GM12878 (cell line): Measurements from ENCODE around the gene HMCN1. TPM values are rescaled to one million over a fixed set of nuclear protein-coding genes. Genes with fewer than 3 reads are reported as not detected.

ENCODE experiments used
- BMI1 ChIP-seq: fragments of 450-650 bp; IDR thresholded peaks from 2 replicates; pipeline ENCODE4 v1.6.1; 2016; ENCODE audit warnings: mild to moderate bottlenecking, moderate library complexity, borderline replicate concordance
- E4F1 ChIP-seq: fragments of 450-650 bp; IDR thresholded peaks from 2 replicates; pipeline ENCODE4 v1.6.1; 2018; ENCODE audit warnings: borderline replicate concordance, mild to moderate bottlenecking; ENCODE audit not compliant: partially characterized antibody
- EGR1 ChIP-seq, 2 experiments: IDR thresholded peaks; 1 replicate in 1 of 2; 2 replicates in 1 of 2; pipeline ENCODE4 v1.6.1; 2011 to 2012; ENCODE audit warnings: low read depth in 2 of 2, low read length in 2 of 2, borderline replicate concordance in 1 of 2, mild to moderate bottlenecking in 1 of 2, moderate library complexity in 1 of 2
- ETV6 ChIP-seq, 2 experiments: fragments of 450-650 bp in 1 of 2; IDR thresholded peaks in 1 of 2; conservative IDR thresholded peaks in 1 of 2; 2 replicates each; pipeline ENCODE4 v1.6.1; 2014; ENCODE audit warnings: antibody characterized with exemption in 1 of 2, borderline replicate concordance in 1 of 2, low read depth in 1 of 2, mild to moderate bottlenecking in 1 of 2, moderate library complexity in 1 of 2
- GATAD2B ChIP-seq: fragments of 450-650 bp; conservative IDR thresholded peaks from 2 replicates; pipeline ENCODE4 v1.6.1; 2017; ENCODE audit warnings: low read depth, mild to moderate bottlenecking, moderate library complexity
- HDAC2 ChIP-seq: fragments of 200-600 bp; sonication (generic); IDR thresholded peaks from 2 replicates; pipeline ENCODE4 v1.6.1; 2017
- IRF4 ChIP-seq: IDR thresholded peaks from 2 replicates; pipeline ENCODE4 v1.6.1; 2011; ENCODE audit warnings: low read depth, low read length
- IRF5 ChIP-seq: fragments of 450-650 bp; IDR thresholded peaks from 2 replicates; pipeline ENCODE4 v1.6.1; 2017; ENCODE audit warnings: borderline replicate concordance
- LARP7 ChIP-seq: fragments of 450-650 bp; IDR thresholded peaks from 2 replicates; pipeline ENCODE4 v1.6.1; 2017; ENCODE audit warnings: mild to moderate bottlenecking
- NR2F1 ChIP-seq: fragments of 450-650 bp; conservative IDR thresholded peaks from 2 replicates; pipeline ENCODE4 v1.6.1; 2017; ENCODE audit warnings: mild to moderate bottlenecking
- POLR2A ChIP-seq: IDR thresholded peaks from 2 replicates; pipeline ENCODE4 v1.6.1; 2011; ENCODE audit warnings: low read depth, mild to moderate bottlenecking, low read length
- RFX5 ChIP-seq: IDR thresholded peaks from 2 replicates; pipeline ENCODE4 v1.6.1; 2011; ENCODE audit warnings: low read depth, low read length, improper control_type of control experiment
- SIX5 ChIP-seq: IDR thresholded peaks from 2 replicates; pipeline ENCODE4 v1.6.1; 2011; ENCODE audit warnings: mild to moderate bottlenecking, low read depth, low read length, moderate library complexity; ENCODE audit not compliant: severe bottlenecking
- SREBF1 ChIP-seq: IDR thresholded peaks from 2 replicates; pipeline ENCODE4 v1.6.1; 2012; ENCODE audit warnings: mild to moderate bottlenecking, low read length
- SREBF2 ChIP-seq: IDR thresholded peaks from 2 replicates; pipeline ENCODE4 v1.6.1; 2012; ENCODE audit warnings: mild to moderate bottlenecking, low read length
- STAT1 ChIP-seq: fragments of 450-650 bp; conservative IDR thresholded peaks from 2 replicates; pipeline ENCODE4 v1.6.1; 2014; ENCODE audit warnings: antibody characterized with exemption, mild to moderate bottlenecking
- STAT3 ChIP-seq: IDR thresholded peaks from 2 replicates; pipeline ENCODE4 v1.6.1; 2011; ENCODE audit warnings: low read depth, low read length, improper control_type of control experiment
- SUZ12 ChIP-seq: fragments of 200-600 bp; sonication (generic); IDR thresholded peaks from one replicate; pipeline ENCODE4 v1.6.1; 2018; ENCODE audit warnings: antibody characterized with exemption, mild to moderate bottlenecking; ENCODE audit not compliant: unreplicated experiment
- TARDBP ChIP-seq: IDR thresholded peaks from 2 replicates; pipeline ENCODE4 v1.6.1; 2016; ENCODE audit warnings: borderline replicate concordance
- ZNF207 ChIP-seq: fragments of 450-650 bp; IDR thresholded peaks from 2 replicates; pipeline ENCODE4 v1.6.1; 2014; ENCODE audit warnings: antibody characterized with exemption, mild to moderate bottlenecking, borderline replicate concordance
- ZNF217 ChIP-seq: fragments of 450-650 bp; IDR thresholded peaks from 2 replicates; pipeline ENCODE4 v1.6.1; 2017; ENCODE audit warnings: antibody characterized with exemption, mild to moderate bottlenecking
- polyA plus RNA-seq, 11 experiments: library from polyadenylated mRNA; depleted of rRNA in 4 of 11; unstranded in 6 of 11; stranded (reverse) in 5 of 11; fragments of >200 nt; fragmentation: Nextera tagmentation in 4 of 11; fragmentation: Illumina TruSeq in 1 of 11; extraction: Ambion mirVana in 4 of 11; extraction: Trizol in 1 of 11; gene quantifications; 1 replicate in 1 of 11; 2 replicates in 10 of 11; pipeline versions ENCODE4 v1.2.1 to v1.2.3, GENCODE V29; 2011 to 2016; ENCODE audit warnings: inconsistent platforms in 2 of 11, missing spikeins in 2 of 11, low read depth in 1 of 11
- total RNA-seq, 4 experiments: library from RNA; depleted of rRNA in 3 of 4; stranded (reverse); fragments of >200 nt in 3 of 4; fragmentation: Illumina TruSeq in 1 of 4; extraction: Trizol in 1 of 4; gene quantifications; 2 replicates each; pipeline versions ENCODE4 v1.2.1 to v1.2.3, GENCODE V29; 2013 to 2021
- TF ChIP-seq, protein P1 (sequence below): IDR thresholded peaks from 2 replicates; pipeline ENCODE4 v1.6.1; 2012; ENCODE audit warnings: mild to moderate bottlenecking, low read depth, low read length
- TF ChIP-seq, protein P2 (sequence below): IDR thresholded peaks from 2 replicates; pipeline ENCODE4 v1.6.1; 2011; ENCODE audit warnings: borderline replicate concordance, low read depth, mild to moderate bottlenecking, moderate library complexity, low read length; ENCODE audit not compliant: insufficient read depth, poor library complexity, severe bottlenecking

HMCN1 gene
- total and polyA plus RNA-seq, 10 of the 15 experiments (the other 5 are each of a cell fraction or from before 2014, with no cell fraction given), result under 0.01 to 0.07 TPM; not detected in 8

DNA sequence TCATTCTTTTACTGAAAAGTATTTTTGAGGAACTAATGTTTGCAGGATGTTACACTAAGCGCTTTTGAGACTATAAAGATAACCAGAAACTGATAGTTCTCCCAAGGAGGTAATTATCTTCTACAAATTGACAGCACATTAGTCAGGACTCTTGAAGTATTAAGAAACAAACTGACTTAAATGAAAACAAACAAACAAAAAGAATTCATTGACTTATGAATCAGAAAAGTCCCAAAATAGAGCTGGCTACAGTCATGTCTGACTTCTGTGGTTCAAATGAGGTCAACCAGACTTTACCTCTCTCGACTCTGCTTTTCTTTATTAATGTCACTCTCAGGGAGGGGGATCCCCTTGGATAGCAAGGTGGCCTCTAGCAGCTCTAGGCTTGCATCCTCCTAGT is 344.1 kb downstream of the HMCN1 start (continued):
- TF ChIP-seq STAT3, result no peak
- peak in 1 of 2 experiments; percentile 79; a peak in 2 of 4 replicates for TF ChIP-seq ETV6 (conservative IDR thresholded peaks at IDR 0.05 in 1 of 2, IDR thresholded peaks at IDR 0.05 in 1 of 2; ENCODE audit: borderline replicate concordance in 1 of 2, low read depth in 1 of 2)
- no peak for TF ChIP-seq EGR1 (IDR thresholded peaks at IDR 0.05; ENCODE audit: borderline replicate concordance in 1 of 2, low read depth in 2 of 2, low read length in 2 of 2)
- TF ChIP-seq ZNF217, result no peak
- peak; percentile 81 for TF ChIP-seq IRF4
- TF ChIP-seq SUZ12, result no peak
- TF ChIP-seq ZNF207, result no peak
- no peak for TF ChIP-seq RFX5
- TF ChIP-seq LARP7, result no peak
- no peak for TF ChIP-seq GATAD2B
- no peak for TF ChIP-seq E4F1
- no peak for TF ChIP-seq HDAC2
- TF ChIP-seq BMI1, result no peak
- TF ChIP-seq, protein P1, sequence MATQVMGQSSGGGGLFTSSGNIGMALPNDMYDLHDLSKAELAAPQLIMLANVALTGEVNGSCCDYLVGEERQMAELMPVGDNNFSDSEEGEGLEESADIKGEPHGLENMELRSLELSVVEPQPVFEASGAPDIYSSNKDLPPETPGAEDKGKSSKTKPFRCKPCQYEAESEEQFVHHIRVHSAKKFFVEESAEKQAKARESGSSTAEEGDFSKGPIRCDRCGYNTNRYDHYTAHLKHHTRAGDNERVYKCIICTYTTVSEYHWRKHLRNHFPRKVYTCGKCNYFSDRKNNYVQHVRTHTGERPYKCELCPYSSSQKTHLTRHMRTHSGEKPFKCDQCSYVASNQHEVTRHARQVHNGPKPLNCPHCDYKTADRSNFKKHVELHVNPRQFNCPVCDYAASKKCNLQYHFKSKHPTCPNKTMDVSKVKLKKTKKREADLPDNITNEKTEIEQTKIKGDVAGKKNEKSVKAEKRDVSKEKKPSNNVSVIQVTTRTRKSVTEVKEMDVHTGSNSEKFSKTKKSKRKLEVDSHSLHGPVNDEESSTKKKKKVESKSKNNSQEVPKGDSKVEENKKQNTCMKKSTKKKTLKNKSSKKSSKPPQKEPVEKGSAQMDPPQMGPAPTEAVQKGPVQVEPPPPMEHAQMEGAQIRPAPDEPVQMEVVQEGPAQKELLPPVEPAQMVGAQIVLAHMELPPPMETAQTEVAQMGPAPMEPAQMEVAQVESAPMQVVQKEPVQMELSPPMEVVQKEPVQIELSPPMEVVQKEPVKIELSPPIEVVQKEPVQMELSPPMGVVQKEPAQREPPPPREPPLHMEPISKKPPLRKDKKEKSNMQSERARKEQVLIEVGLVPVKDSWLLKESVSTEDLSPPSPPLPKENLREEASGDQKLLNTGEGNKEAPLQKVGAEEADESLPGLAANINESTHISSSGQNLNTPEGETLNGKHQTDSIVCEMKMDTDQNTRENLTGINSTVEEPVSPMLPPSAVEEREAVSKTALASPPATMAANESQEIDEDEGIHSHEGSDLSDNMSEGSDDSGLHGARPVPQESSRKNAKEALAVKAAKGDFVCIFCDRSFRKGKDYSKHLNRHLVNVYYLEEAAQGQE, result no peak
- no peak for TF ChIP-seq SREBF2
- no peak for TF ChIP-seq SREBF1
- no peak for TF ChIP-seq STAT1
- TF ChIP-seq IRF5, result no peak
- no peak for TF ChIP-seq SIX5
- TF ChIP-seq NR2F1, result peak; percentile 60
- TF ChIP-seq, protein P2, sequence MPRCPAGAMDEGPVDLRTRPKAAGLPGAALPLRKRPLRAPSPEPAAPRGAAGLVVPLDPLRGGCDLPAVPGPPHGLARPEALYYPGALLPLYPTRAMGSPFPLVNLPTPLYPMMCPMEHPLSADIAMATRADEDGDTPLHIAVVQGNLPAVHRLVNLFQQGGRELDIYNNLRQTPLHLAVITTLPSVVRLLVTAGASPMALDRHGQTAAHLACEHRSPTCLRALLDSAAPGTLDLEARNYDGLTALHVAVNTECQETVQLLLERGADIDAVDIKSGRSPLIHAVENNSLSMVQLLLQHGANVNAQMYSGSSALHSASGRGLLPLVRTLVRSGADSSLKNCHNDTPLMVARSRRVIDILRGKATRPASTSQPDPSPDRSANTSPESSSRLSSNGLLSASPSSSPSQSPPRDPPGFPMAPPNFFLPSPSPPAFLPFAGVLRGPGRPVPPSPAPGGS, result peak; percentile 73
- no peak for TF ChIP-seq POLR2A
- TF ChIP-seq TARDBP, result no peak
